Measurements from ENCODE around the gene SNAP47.
A peak's percentile ranks its signal among the peaks of the same experiment; 100 is the strongest.
"Not testable (repeated sequence)": the region's sequence is repeated elsewhere in the genome, so short reads cannot be mapped to it uniquely, and the experiment has no call there.

The SNAP47 gene

GRCh38 chr1:227734856-227735538 is at the start of gene SNAP47, which contains the start of gene JMJD4:
SNAP47 (plus strand) TSS chr1:227735435; CDS start chr1:227747737, 12,302 bp downstream.
JMJD4 (minus strand) TSS chr1:227735302; CDS start chr1:227735273, 29 bp downstream.
- DNase-seq (ENCODE audit: low read depth), result peak; percentile 91

GRCh38 chr1:227685807-227686206 is 49.4 kb upstream of the SNAP47 start:
- peak; percentile 86 for DNase-seq (ENCODE audit: low read depth)

GRCh38 chr1:227697321-227697864 is 37.8 kb upstream of the SNAP47 start:
- no peak for DNase-seq (ENCODE audit: low read depth)

- DNase-seq (ENCODE audit: low read depth), result not testable (repeated sequence)
Measured at GRCh38 chr1:227701631-227702030, 33.6 kb upstream of the SNAP47 start.

GRCh38 chr1:227707846-227708245 is 27.4 kb upstream of the SNAP47 start:
- no peak for DNase-seq (ENCODE audit: low read depth)

GRCh38 chr1:227709451-227709850 is 25.8 kb upstream of the SNAP47 start:
- DNase-seq (ENCODE audit: low read depth), result no peak

- DNase-seq (ENCODE audit: low read depth), result not testable (repeated sequence)
Measured at GRCh38 chr1:227710474-227710873, 24.8 kb upstream of the SNAP47 start.

- no peak for DNase-seq (ENCODE audit: low read depth)
Measured at GRCh38 chr1:227712648-227713047, 22.6 kb upstream of the SNAP47 start.

GRCh38 chr1:227718932-227719331 is 16.3 kb upstream of the SNAP47 start:
- DNase-seq (ENCODE audit: low read depth), result no peak

- DNase-seq (ENCODE audit: low read depth), result no peak
Measured at GRCh38 chr1:227723474-227723873, 11.8 kb upstream of the SNAP47 start.

GRCh38 chr1:227725046-227725445 is 10.2 kb upstream of the SNAP47 start:
- DNase-seq (ENCODE audit: low read depth), result no peak

GRCh38 chr1:227726318-227726717 is 8.9 kb upstream of the SNAP47 start:
- DNase-seq (ENCODE audit: low read depth), result no peak

GRCh38 chr1:227726924-227727599 is 8.2 kb upstream of the SNAP47 start:
- no peak for DNase-seq (ENCODE audit: low read depth)

- DNase-seq (ENCODE audit: low read depth), result no peak
Measured at GRCh38 chr1:227728059-227728891, 7.0 kb upstream of the SNAP47 start.

- no peak for DNase-seq (ENCODE audit: low read depth)
Measured at GRCh38 chr1:227728892-227729143, 6.4 kb upstream of the SNAP47 start.

GRCh38 chr1:227729144-227729880 is 5.9 kb upstream of the SNAP47 start:
- DNase-seq (ENCODE audit: low read depth), result no peak

GRCh38 chr1:227729881-227730629 is 5.2 kb upstream of the SNAP47 start:
- no peak for DNase-seq (ENCODE audit: low read depth)

- DNase-seq (ENCODE audit: low read depth), result no peak
Measured at GRCh38 chr1:227730630-227731151, 4.5 kb upstream of the SNAP47 start.

- DNase-seq (ENCODE audit: low read depth), result no peak
Measured at GRCh38 chr1:227731241-227731677, 4.0 kb upstream of the SNAP47 start.

- no peak for DNase-seq (ENCODE audit: low read depth)
Measured at GRCh38 chr1:227731696-227732585, 3.3 kb upstream of the SNAP47 start.

Data from CMK (cell line).